Activated naive CD8-positive, alpha-beta T cell treated with anti-CD3 and anti-CD28 coated beads, Interleukin-2, amount 50 U/mL, for 24 hours (primary cell): Measurements from ENCODE around the gene INPP5E.

ENCODE experiments used
- ATAC-seq: fragments of 150-1000 bp; cut with Tn5 transposase; one replicate; pipeline ENCODE4 v1.10.0; 2021
- DNase-seq: peaks from one replicate; pipeline ENCODE4 v3.0.0; 2021
- H3K27ac Mint-ChIP-seq: one replicate; pipeline ENCODE4 v1.8.0; 2021; ENCODE audit warnings: mild to moderate bottlenecking, mixed read lengths
- H3K27me3 Mint-ChIP-seq: one replicate; pipeline ENCODE4 v1.8.0; 2021; ENCODE audit warnings: mixed read lengths
- H3K36me3 Mint-ChIP-seq: one replicate; pipeline ENCODE4 v1.8.0; 2021; ENCODE audit warnings: low read depth, mixed read lengths
- H3K4me1 Mint-ChIP-seq: one replicate; pipeline ENCODE4 v1.8.0; 2021; ENCODE audit warnings: mixed read lengths
- H3K4me3 Mint-ChIP-seq: one replicate; pipeline ENCODE4 v1.8.0; 2021; ENCODE audit warnings: mild to moderate bottlenecking, moderate library complexity, mixed read lengths
- H3K9me3 Mint-ChIP-seq: one replicate; pipeline ENCODE4 v1.8.0; 2021; ENCODE audit warnings: mixed read lengths

The INPP5E gene

DNA sequence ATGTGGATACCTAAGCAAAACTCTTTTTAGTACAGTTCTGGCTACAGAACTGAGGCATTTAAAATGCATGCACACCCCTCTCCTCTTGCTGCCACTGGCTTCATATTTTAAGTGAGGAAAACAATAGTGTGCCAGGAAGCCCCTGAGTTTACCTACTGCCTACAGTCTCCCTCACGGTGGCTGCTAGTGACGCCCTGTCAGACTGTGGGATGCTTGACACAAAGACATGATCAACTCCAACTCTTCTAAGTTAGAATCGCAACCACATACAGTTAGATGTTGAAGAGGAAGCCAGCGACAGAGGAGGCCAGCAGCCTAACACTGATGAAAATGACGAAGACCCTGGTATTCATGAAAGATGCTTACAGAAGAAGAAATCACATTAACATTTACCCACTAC is 41.9 kb upstream of the INPP5E start:
- Mint-ChIP-seq H3K9me3 (no peaks in the 10 kb centered on the region), H3K27ac (peak overlapping the region; percentile 95), H3K4me1 (peaks cover 36% of the 10 kb centered on the region), H3K4me3 (peak overlapping the region; percentile 93), H3K27me3 (no peaks in the 10 kb centered on the region), H3K36me3 (peaks cover 26% of the 10 kb centered on the region)
- DNase-seq, result no peak
- no peak for ATAC-seq

GRCh38 chr9:136476369-136477150 is 36.9 kb upstream of the INPP5E start:
- no peak for DNase-seq
- Mint-ChIP-seq H3K4me1 (peaks cover 24% of the 10 kb centered on the region), H3K27me3 (no peaks in the 10 kb centered on the region), H3K36me3 (peaks cover 37% of the 10 kb centered on the region), H3K27ac (no peak overlapping the region), H3K4me3 (no peak overlapping the region), H3K9me3 (no peaks in the 10 kb centered on the region)
- no peak for ATAC-seq

- no peak for DNase-seq
- peaks cover 36% of the 10 kb centered on the region for H3K36me3 Mint-ChIP-seq
- ATAC-seq, result no peak
- peaks cover 15% of the 10 kb centered on the region for H3K4me1 Mint-ChIP-seq
- no peak overlapping the region for H3K4me3 Mint-ChIP-seq
- H3K27ac Mint-ChIP-seq, result no peak overlapping the region
- H3K9me3 Mint-ChIP-seq, result no peaks in the 10 kb centered on the region
- no peaks in the 10 kb centered on the region for H3K27me3 Mint-ChIP-seq
Measured at GRCh38 chr9:136474974-136475865, 35.6 kb upstream of the INPP5E start.

- ATAC-seq, result no peak
- Mint-ChIP-seq H3K27me3 (no peaks in the 10 kb centered on the region), H3K36me3 (peaks cover 36% of the 10 kb centered on the region), H3K4me3 (no peak overlapping the region), H3K9me3 (no peaks in the 10 kb centered on the region), H3K4me1 (peaks cover 9% of the 10 kb centered on the region), H3K27ac (no peak overlapping the region)
- no peak for DNase-seq
Measured at GRCh38 chr9:136474021-136474640, 34.5 kb upstream of the INPP5E start.

DNA sequence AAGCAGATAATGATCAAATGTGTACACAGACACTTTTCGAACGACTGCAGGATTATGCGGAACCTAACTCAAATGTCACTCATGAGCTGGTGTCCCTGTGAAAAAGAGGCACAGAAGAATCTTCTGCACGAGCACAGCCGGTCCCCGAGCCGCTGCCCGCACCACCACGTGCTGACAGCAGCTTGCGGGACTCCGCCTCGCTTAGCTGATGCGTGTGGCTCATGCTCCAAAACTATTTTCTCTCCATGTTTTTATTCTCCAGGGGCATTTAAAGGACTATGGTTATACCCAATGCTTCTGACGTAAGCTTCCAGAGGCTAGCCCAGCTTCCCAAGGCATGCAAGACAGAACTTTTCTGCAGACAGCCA is 33.7 kb upstream of the INPP5E start:
- no peak for ATAC-seq
- Mint-ChIP-seq H3K27ac (no peak overlapping the region), H3K9me3 (no peaks in the 10 kb centered on the region), H3K36me3 (peaks cover 30% of the 10 kb centered on the region), H3K4me1 (peaks cover 2% of the 10 kb centered on the region), H3K27me3 (no peaks in the 10 kb centered on the region), H3K4me3 (no peak overlapping the region)
- no peak for DNase-seq

DNA sequence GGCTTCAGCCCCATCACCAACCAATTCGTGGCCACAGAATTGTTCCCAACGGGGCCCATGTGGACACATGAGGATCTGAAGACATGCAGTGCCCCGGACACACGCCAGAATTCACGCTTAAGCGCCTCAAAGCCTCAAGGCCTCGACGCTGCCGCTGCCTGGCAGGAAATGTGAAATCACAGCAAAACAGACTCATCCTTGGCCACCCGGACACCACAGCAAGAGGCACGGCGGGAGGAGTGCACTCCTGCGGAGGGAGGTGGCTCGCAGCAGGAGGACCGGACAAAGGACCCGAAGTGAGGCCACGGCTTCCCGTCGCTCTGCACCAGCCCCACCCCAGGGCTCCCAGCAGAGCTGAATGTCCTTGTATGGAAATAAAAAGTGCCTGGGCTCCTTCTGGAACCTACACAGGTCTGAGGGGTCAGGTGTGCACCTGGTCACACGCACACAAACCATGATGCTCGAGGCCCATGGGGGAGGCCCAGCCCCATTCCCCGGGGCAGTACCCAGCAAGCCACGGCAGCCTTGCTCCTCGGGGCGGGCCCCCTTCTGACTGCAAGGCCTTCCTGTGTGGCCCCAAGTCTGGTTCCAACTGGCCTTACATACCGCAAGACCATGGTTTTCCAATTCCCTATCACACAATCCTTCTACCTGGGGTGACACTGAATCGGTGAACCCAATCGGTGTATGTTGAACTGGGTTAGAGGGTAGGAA is 33.2 kb upstream of the INPP5E start:
- Mint-ChIP-seq H3K4me1 (peaks cover under 1% of the 10 kb centered on the region), H3K27me3 (no peaks in the 10 kb centered on the region), H3K9me3 (no peaks in the 10 kb centered on the region), H3K27ac (no peak overlapping the region), H3K4me3 (no peak overlapping the region), H3K36me3 (peaks cover 32% of the 10 kb centered on the region)
- no peak for DNase-seq
- ATAC-seq, result no peak

DNA sequence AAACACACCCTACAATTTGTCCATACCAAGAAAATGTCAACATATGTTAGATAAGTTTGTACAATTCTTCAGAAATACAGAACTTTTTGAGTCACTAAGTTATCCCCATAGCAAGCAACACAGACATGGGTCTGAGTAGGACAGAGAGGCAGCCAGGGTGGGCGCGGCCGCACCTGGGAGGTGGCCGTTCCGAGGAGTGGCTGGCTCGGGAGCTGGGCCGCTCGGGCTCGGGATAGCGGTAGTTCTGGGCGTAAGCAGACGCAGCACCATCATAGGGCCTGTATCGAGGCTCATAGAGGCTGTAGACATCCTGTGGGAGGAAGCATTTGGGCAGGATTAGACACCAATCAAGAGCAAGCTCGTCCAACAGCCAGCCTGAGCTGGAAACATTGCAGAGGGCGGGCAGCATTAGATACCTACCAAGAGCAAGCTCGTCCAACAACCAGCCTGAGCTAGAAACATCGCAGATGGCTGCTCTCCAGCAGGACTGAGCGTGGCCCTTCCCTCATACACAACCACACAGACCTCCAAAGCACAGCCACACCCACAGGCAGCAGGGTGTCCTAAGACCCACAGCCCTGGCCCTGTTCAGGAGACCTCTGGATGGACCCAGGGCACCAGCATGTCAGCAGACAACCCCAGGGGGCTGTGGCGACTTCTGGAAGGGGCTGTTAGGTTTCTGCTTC is 32.3 kb upstream of the INPP5E start:
- ATAC-seq, result no peak
- DNase-seq, result no peak
- no peak overlapping the region for H3K4me3 Mint-ChIP-seq
- H3K27ac Mint-ChIP-seq, result no peak overlapping the region
- peaks cover 31% of the 10 kb centered on the region for H3K36me3 Mint-ChIP-seq
- H3K9me3 Mint-ChIP-seq, result no peaks in the 10 kb centered on the region
- H3K4me1 Mint-ChIP-seq, result no peaks in the 10 kb centered on the region
- no peaks in the 10 kb centered on the region for H3K27me3 Mint-ChIP-seq

GRCh38 chr9:136470792-136471469 is 31.3 kb upstream of the INPP5E start:
- peaks cover 36% of the 10 kb centered on the region for H3K36me3 Mint-ChIP-seq
- no peak overlapping the region for H3K27ac Mint-ChIP-seq
- H3K27me3 Mint-ChIP-seq, result no peaks in the 10 kb centered on the region
- H3K4me3 Mint-ChIP-seq, result no peak overlapping the region
- DNase-seq (no peak), ATAC-seq (no peak)
- no peaks in the 10 kb centered on the region for H3K4me1 Mint-ChIP-seq
- no peaks in the 10 kb centered on the region for H3K9me3 Mint-ChIP-seq

- no peak overlapping the region for H3K4me3 Mint-ChIP-seq
- H3K27ac Mint-ChIP-seq, result no peak overlapping the region
- H3K36me3 Mint-ChIP-seq, result peaks cover 34% of the 10 kb centered on the region
- no peaks in the 10 kb centered on the region for H3K27me3 Mint-ChIP-seq
- ATAC-seq (no peak), DNase-seq (no peak)
- H3K4me1 Mint-ChIP-seq, result no peaks in the 10 kb centered on the region
- no peaks in the 10 kb centered on the region for H3K9me3 Mint-ChIP-seq
Measured at GRCh38 chr9:136470356-136470755, 30.7 kb upstream of the INPP5E start.

DNA sequence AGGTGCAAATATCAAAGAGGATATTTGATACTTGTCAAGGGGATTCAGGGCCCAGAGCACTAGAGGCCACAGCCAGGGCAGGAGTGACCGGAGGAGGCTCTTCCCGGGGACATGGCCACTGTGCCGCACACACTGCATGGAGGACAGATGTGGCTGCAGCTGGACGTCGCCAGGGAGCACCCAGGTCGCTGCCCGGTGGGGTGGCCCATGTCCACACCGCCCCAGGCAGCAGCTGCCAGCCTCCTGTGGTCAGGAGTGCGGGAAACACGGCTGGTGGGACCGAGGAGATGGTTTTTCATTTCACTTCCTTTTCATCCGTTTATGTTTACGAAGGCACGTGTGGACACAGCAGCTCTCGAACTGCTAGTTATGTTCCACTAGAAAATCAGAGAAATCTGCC is 28.1 kb upstream of the INPP5E start:
- Mint-ChIP-seq H3K27me3 (no peaks in the 10 kb centered on the region), H3K4me1 (no peaks in the 10 kb centered on the region), H3K4me3 (no peak overlapping the region), H3K36me3 (peaks cover 46% of the 10 kb centered on the region), H3K27ac (no peak overlapping the region), H3K9me3 (no peaks in the 10 kb centered on the region)
- DNase-seq (no peak), ATAC-seq (no peak)

GRCh38 chr9:136466155-136466541 is 26.5 kb upstream of the INPP5E start:
- Mint-ChIP-seq H3K9me3 (no peaks in the 10 kb centered on the region), H3K27me3 (no peaks in the 10 kb centered on the region), H3K4me3 (no peak overlapping the region), H3K4me1 (no peaks in the 10 kb centered on the region), H3K36me3 (peaks cover 55% of the 10 kb centered on the region), H3K27ac (no peak overlapping the region)
- ATAC-seq (no peak), DNase-seq (no peak)

DNA sequence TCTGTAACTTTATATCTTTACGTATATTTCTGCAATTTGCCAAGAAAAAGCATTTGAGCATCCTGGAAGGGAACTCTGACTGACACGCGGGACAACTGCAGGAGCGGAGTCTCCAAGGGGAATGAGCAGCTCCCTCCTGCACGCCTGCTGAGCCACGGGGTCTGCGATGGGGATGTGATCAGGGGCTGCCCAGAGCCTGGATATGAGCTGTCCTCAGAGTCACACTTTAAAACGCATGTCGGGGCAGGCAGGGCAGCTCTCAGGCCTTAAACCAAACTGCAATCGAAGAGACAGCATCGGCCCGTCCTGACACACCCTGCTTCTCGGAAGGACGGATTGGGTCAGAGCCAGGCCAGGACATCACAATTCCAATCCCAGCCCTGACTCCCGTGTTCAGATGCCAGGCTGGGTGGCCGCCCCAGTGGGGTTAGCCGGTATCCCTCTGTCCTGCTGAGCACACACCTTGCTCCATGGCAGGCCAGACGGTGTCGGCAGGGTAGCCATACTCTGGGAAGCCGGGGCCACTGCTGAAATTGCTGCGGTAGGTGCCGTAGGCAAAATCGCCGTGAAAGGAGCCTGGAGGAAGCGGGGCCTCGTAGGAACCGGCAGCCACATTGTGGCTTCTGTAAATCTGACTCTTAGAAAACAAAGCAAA is 26.0 kb upstream of the INPP5E start:
- H3K4me3 Mint-ChIP-seq, result no peak overlapping the region
- no peaks in the 10 kb centered on the region for H3K9me3 Mint-ChIP-seq
- no peak for ATAC-seq
- H3K27ac Mint-ChIP-seq, result no peak overlapping the region
- no peaks in the 10 kb centered on the region for H3K27me3 Mint-ChIP-seq
- H3K36me3 Mint-ChIP-seq, result peaks cover 59% of the 10 kb centered on the region
- DNase-seq, result no peak
- H3K4me1 Mint-ChIP-seq, result no peaks in the 10 kb centered on the region

DNA sequence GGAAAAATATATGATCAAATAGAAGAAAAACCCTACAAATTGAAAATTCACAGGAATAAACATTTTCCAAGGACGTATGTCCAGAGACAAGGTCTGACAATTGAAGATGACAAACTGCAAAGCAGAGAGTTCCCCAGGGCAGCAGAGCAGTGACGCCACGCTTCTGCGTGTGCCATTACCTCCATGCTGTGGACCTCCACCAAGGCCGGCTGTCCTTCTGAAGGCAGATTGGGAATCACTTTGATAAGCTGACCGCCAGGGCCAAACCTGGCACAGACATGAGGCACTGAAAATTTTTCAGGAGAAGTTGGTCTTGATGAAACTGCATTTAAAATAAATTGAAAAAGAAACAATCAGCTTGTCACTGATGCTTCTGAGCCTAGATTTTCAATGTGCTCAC is 24.6 kb upstream of the INPP5E start:
- Mint-ChIP-seq H3K27ac (no peak overlapping the region), H3K27me3 (no peaks in the 10 kb centered on the region), H3K9me3 (no peaks in the 10 kb centered on the region), H3K36me3 (peaks cover 55% of the 10 kb centered on the region), H3K4me3 (no peak overlapping the region), H3K4me1 (no peaks in the 10 kb centered on the region)
- DNase-seq, result no peak
- ATAC-seq, result no peak
